Stimulated activated CD4-positive, alpha-beta T cell treated with anti-CD3 and anti-CD28 coated beads, Interleukin-15, amount 100 ng/mL, for 48 hours (primary cell): ENCODE results near the gene COX8C.
"Not testable (repeated sequence)": the region's sequence is repeated elsewhere in the genome, so short reads cannot be mapped to it uniquely, and the experiment has no call there.

Source experiments
- DNase-seq, 2 donors: peaks; one replicate each; pipeline ENCODE4 v3.0.0-alpha.2; 2020; ENCODE audit warnings: low read depth in 2 of 2

Gene COX8C

GRCh38 chr14:93320489-93320888, 26.5 kb upstream of the COX8C start:
- DNase-seq, result no peak

- DNase-seq, result no peak
These were observed 23.9 kb upstream of the COX8C start for GRCh38 chr14:93322929-93323599.

GRCh38 chr14:93323600-93324174, 23.3 kb upstream of the COX8C start:
- DNase-seq, result no peak

DNA sequence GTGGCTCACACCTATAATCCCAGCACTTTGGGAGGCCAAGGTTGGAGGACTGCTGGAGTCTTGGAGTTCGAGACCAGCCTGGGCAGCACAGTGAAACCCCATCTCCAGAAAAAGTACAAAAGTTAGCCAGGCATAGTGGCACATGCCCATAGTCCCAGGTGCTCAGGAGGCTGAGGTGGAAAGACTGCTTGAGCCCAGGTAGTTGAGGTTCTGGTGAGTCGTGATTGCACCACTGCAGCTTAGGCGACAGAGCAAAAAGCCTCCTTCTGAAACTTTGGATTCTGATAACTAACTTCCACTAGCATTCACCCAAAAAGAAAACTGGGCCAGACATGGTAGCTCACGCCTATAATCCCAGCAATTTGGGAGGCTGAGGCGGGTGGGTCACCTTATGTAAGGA, 20.8 kb upstream of the COX8C start:
- no peak for DNase-seq

GRCh38 chr14:93328546-93328945, 18.4 kb upstream of the COX8C start:
- DNase-seq, result no peak

GRCh38 chr14:93329965-93330608, 16.9 kb upstream of the COX8C start:
- DNase-seq, result no peak

GRCh38 chr14:93330609-93331000, 16.4 kb upstream of the COX8C start:
- DNase-seq, result no peak

- DNase-seq, result no peak
These were observed 15.8 kb upstream of the COX8C start for GRCh38 chr14:93331002-93331727.

- DNase-seq, result no peak
These were observed 15.1 kb upstream of the COX8C start for GRCh38 chr14:93331728-93332396.

DNA sequence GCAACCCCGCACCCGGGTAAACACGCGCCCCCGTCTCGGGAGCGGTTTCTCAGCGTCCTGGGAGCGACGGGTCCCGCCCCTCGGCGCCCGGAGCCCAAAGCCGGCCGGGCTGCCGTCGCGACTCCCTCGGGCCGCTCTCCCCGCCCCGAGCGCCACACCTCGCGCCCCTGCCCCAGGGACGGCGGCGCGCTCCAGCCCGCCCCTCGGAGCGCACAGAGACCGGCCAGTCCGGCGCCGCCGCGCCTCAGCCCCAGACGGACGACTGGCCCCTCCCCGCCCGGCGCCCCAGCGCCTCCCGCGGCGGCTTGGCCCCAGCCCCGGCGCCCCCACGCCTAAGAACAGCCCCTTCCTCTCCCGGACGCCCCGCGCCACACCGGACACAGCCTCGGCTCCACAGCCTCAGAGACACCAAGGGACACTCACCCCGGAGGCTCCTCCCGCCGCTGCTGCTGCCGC, 14.6 kb upstream of the COX8C start:
- peak; percentile 1 to 3 for DNase-seq

DNA sequence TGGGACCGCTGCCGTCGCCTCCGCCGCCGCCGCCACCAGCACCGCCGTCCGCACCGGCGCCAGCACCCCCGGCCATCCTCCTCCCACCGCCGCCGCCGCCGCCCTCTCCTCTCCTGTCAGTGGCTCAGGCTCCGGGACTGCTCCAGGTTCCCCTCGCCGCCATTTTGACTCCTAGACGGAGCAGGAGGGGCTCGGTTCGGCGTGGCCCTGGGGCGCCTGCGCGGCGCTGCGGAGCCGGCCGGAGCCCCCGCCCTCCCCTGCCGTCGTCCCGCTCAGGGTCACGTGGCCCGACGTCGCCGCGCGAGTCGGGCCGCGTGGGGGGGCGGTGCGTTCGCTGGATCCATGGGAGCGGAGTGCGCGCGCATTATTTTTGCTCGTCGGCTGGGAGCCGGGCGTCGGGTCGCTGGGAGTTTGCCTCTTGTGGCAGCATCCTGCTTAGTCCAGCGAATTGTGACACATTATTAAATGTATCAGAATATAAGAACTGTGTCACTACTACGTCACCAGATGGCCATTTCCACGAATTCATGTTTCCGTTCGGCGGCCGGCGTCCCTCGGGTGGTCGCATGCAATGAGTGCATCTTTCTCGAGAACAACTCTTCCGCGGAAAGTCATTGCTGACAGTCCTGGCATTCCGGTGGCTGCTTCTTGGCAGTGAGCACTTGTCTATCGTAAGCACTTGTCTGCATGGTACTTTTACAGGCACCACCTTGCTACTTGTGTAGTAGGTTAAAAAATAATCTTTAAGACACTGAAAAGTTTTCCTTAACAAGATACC, 13.9 kb upstream of the COX8C start, which contains the start of gene BTBD7:
Gene BTBD7 (minus strand): TSS at position 184 of the 778 bp plus-strand sequence. CDS start 36,985 bp downstream, outside the sequence.
- DNase-seq, result peak; percentile 86 to 95

DNA sequence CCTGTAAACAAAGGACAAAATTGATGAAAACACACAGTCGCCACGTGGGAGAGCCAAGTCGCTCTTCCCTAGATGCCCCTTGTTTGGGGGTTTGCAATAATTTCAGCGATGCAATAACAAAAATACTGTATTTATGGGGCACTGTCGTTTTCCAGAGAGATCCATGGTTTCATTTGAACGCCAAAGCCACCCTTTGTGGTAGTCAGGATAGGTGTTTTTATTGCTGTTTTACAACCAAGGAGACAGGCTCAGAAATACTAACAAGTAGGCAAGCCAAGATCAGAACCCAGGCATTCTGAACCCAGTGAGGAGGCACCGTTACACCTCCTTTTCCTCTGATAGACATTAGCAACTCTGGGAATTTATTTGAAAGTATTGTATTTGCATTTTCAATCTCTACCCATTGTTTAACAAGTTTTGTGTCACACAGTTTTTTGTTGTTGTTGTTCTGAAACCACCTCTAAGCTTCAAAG, 13.3 kb upstream of the COX8C start:
- no peak for DNase-seq

GRCh38 chr14:93337143-93337753, 9.7 kb upstream of the COX8C start:
- no peak for DNase-seq

- DNase-seq, result no peak
These were observed 9.1 kb upstream of the COX8C start for GRCh38 chr14:93337884-93338283.

DNA sequence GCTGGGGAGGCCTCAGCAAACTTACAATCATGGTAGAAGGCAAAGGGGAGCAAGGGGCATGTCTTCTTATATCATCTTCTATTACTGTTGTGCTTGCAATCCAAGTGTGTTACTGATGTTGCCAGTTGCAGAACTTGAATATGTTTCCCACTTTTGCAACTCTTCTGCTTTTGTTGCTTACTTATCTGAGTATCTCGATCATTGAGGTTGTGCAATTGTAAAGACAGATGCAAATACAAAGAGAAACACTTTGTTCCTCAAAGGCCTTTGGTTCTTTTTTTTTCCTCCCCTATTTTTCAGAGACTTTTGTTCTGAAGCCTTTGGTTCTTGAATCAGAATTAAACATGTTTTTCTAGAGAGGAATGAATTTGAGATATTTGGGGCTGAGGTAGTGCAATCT, 3.7 kb upstream of the COX8C start:
- no peak for DNase-seq

DNA sequence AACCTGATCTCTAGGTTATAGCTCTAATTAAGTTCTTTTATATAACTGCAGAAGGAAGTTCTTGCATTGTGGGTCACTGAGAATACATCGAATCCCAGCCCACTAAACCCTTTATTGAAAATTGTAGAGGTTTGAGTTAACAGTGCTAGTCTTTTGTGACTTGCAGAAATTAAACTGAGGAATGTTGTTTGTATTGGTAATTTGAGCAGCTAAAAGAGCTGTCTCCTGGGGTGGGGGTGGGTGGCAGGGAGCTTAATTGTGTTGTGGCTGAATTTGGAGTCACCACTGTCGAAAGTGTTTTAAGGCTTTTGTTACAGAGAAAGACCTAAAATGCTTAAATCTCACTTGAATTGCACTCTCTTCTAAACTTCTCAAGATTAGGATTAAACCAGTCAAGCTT, 3.2 kb upstream of the COX8C start:
- DNase-seq, result no peak

DNA sequence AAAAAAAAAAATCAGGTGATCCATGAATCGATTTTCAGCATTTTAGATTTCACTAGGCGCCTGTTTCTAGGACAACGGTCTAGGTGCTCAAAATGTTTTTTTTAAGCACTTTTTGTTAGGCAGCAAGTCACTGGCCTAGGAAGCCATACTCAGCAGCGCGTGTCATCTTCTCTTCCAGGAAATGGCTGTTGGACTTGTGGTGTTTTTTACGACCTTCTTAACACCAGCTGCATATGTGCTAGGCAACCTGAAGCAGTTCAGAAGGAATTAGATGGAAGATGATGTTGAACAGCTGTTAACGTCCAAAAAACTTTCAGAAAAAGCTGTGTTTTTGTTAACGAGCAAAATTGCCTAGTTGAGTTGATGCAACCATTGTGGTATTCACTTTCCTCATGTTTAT, 868 bp downstream of the COX8C start:
- no peak for DNase-seq

DNA sequence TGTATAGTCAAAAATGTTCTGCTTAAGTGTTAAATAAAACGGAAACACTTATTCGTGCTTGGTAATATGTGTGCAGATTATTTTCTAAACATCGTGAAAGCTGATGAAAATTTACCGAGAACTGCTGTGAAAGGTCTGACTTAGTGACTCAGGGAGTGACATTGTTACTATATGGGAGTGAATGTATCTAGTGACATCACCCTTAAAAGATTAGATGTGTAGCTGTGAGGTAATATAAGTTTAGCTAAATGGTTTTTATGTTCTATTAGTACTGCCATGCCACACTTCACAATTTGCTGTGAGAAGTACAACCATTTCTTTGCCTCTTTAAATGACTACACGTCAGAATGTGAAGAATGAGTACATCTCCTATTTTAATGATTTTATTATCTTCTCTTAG, 1.3 kb downstream of the COX8C start:
- DNase-seq, result no peak

DNA sequence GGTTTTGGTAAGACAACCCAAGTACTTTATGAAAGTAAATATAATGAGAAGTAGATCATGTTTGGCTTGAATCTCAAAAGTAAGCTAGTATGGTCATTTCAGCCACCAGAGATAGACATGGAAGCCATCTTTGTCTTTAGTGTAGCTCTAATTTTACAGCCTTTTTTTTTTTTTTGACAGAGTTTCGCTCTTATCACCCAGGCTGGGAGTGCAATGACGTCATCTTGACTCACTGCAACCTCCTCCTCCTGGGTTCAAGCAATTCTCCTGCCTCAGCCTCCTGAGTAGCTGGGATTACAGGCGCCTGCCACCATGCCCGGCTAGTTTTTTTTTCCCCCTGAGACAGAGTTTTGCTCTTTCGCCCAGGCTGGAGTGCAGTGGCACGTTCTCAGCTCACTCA, 7.9 kb downstream of the COX8C start:
- DNase-seq, result not testable (repeated sequence)

DNA sequence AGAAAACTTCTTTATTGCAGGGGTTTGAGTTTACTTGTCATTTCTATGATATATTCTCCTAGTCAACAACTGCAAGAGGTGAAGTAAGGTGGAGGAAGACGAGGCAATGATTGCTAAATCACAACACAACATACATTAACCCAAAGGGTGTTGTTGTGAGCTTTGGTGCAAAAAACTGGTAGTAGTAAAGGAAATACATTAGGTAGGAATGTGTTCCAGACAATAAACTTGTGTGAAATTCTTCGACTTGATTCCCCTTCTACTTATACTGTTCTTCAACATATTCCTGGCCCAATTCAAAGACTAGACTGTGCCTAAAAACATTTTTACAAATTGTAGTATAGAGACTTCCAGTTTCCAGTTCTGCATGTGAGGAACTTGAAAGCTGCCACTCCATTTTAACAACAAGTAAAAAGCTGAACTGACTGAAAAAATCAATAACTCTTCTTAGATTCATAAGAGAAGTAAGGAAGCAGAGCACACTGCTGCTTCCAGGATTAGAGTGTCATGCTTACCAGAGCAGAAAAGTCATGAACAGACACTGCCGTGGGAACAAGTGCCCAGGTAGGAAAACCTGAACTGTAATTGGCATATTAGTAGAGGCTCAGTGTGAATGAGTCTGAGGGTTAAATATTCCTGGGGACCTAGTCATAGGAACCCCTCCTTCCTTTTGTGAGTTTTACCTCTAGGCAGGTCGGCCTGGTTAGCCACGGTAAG, 22.2 kb downstream of the COX8C start:
- no peak for DNase-seq
